Airway epithelial cell (primary cell): ENCODE results near the gene MYOM3. TPM values are rescaled to one million over a fixed set of nuclear protein-coding genes. Genes with fewer than 3 reads are reported as not detected.

Source experiments
- total RNA-seq: library from RNA; depleted of rRNA; stranded (reverse); fragments of >200 nt; gene quantifications from 2 replicates; pipeline ENCODE4 v1.2.3, GENCODE V29; 2015

The MYOM3 gene
- under 0.01 and 0.46 TPM in 2 replicates for total RNA-seq

DNA sequence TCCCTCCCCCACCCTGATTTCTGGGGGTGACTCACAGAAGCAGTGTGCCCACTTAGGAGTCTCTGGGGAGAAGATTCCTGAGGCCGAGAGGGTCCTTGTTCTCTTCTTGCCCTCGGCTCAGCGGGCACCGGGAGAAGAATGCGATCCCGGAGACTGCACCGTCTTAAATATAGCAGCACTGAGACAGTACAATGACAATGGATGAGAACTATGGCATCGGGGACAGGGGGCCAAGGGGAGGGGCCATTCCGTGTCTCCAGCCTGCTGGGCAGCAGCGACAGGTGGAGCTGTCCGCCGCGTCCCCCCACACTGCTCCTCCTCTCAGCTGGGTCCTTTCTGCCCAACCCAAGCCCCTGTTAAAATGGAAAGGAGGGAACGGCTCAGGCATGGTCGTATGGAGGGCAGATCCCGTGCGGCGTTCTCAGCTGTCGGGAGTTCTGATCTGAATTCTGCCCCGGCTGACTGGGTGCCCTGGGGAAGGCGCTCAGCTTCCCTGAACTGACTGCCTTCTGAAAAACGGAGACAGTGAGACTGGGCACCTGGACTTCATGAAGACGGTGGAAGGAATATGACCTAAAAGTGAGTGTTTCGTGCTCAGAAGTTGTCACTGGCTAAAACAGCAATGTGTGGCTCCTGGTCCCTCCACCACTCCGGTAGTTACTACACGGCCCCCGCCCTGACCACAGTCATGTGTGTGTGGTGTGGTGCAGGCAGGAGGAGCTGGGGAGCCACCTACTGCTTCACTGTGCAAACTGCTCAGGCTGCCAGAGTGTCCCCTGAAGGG, at the start of gene MYOM3:
Gene MYOM3 (minus strand): TSS at position 140 of the 784 bp plus-strand sequence. CDS start 3,499 bp downstream, outside the sequence.

DNA sequence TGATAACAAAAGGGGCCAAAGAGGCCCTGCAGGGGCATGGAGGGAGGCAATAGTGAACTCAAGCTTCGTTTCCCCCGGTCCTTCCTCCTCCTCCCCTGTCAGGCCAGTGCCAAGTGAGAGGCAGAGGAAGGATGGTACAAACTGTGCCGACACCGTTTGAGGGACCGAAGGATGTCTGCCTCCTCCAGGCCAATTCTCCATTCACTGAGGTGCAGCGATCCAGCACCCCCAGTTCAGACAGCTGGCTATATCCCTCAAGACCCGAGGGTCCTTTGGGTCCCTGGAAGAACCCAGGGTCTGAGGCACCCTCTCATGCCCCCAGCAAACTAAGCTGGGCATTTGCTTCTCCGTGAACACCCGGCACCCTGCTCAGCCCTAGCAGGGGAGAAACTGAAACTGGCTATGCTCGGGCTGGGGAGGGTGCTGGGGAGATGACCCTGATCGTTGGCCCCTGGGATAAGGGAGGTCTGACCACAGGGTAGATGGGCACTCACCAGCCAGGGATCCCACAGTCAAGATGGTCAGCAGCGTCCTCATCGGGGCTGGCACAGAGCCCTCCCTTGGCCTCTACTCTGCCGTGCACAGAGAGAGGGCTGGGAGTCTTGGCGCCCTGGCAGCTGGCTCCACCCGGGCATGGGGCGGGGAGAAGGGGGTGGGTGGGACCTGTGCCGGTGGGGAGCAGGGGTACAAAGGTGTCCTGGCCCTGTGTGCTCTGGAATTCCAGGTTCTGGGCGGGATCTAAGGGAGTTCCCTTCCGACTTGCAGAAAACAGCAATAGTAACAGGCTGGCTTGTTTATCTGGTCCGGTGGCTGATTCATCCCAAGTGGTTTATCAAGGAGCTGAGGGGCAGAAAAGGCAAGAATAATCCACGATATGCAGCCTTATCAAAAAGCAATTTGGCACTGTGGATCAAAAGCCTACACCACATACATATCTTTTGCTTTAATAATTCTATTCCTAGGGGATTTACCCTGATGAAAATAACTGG, 30.9 kb upstream of the MYOM3 start, which contains the start of gene IL22RA1:
Gene IL22RA1 (minus strand): TSS at position 595 of the 989 bp plus-strand sequence. CDS start 58 bp downstream, at position 537.

Other genes with a start within 250 kb of the MYOM3 start
- gene FUCA1, start 243.8 kb downstream of the MYOM3 start, total RNA-seq: 20.7 and 27.9 TPM in 2 replicates
- not detected in 2 replicates for gene CNR2, start 198.8 kb downstream of the MYOM3 start, total RNA-seq
- gene PNRC2, start 152.3 kb downstream of the MYOM3 start, total RNA-seq: 58.9 and 71.5 TPM in 2 replicates
- 40.4 and 57.8 TPM in 2 replicates for gene SRSF10, start 131.8 kb downstream of the MYOM3 start, total RNA-seq
- 2.1 and 4.8 TPM in 2 replicates for gene IL22RA1, start 31.0 kb upstream of the MYOM3 start, total RNA-seq
- 3.4 and 8.0 TPM in 2 replicates for gene IFNLR1, start 75.2 kb upstream of the MYOM3 start, total RNA-seq
- 46.5 and 61.6 TPM in 2 replicates for gene GRHL3, start 207.2 kb upstream of the MYOM3 start, total RNA-seq